Measurements from ENCODE around the gene CCDC121. TPM values are rescaled to one million over a fixed set of nuclear protein-coding genes. Genes with fewer than 3 reads are reported as not detected.

The CCDC121 gene
- total and polyA plus RNA-seq, 2 of the 4 experiments (the other 2 are of a cell fraction) = 0.65 to 2.0 TPM

- TF ChIP-seq, protein P1, sequence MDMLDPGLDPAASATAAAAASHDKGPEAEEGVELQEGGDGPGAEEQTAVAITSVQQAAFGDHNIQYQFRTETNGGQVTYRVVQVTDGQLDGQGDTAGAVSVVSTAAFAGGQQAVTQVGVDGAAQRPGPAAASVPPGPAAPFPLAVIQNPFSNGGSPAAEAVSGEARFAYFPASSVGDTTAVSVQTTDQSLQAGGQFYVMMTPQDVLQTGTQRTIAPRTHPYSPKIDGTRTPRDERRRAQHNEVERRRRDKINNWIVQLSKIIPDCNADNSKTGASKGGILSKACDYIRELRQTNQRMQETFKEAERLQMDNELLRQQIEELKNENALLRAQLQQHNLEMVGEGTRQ (IDR thresholded peaks at IDR 0.05; ENCODE audit: low read depth, low read length) = no peak
- no peak for TF ChIP-seq ELK1 (IDR thresholded peaks at IDR 0.05; ENCODE audit: borderline replicate concordance, low read depth, low read length)
- Histone ChIP-seq H2AK5ac (ENCODE audit: low read depth, low read length) (no peak overlapping the region), H2AK9ac (replicated peaks; ENCODE audit: low read depth, low read length, poor library complexity) (no peak overlapping the region), H2AFZ (replicated peaks; ENCODE audit: low read length, poor library complexity) (no peak overlapping the region), H3K4me1 (ENCODE audit: control insufficient read depth, insufficient read depth, low read length) (no peaks in the 10 kb centered on the region; the same call in 1 of the 2 replicates), H3K9ac (ENCODE audit: low read depth, low read length) (no peak overlapping the region), H2BK15ac (ENCODE audit: low read depth, low read length) (no peak overlapping the region), H3K4ac (ENCODE audit: low read depth, low read length) (no peak overlapping the region), H2BK5ac (ENCODE audit: low read depth, low read length, poor library complexity, severe bottlenecking) (no peak overlapping the region), H3K14ac (replicated peaks; ENCODE audit: low read depth, low read length) (no peak overlapping the region), H4K8ac (ENCODE audit: low read depth in 2 of 2, low read length in 2 of 2) (no peak overlapping the region), H3K9me1 (ENCODE audit: insufficient read depth, low read length) (peaks cover 5% of the 10 kb centered on the region), H3K4me3 (ENCODE audit: insufficient read depth, low read depth, low read length) (no peak overlapping the region), H3K36me3 (ENCODE audit: control insufficient read depth, insufficient read depth, low read length) (peaks cover 42% of the 10 kb centered on the region), H3K27ac (ENCODE audit: insufficient read depth, low read length) (no peak overlapping the region), H3K79me1 (ENCODE audit: low read depth in 1 of 2, low read length in 2 of 2) (peaks cover 3 to 7% of the 10 kb centered on the region in 2 experiments; a peak in 2 of 4 replicates), H3K18ac (ENCODE audit: low read depth, low read length) (no peak overlapping the region), H3K56ac (ENCODE audit: extremely low read depth, insufficient read depth, low read length) (no peak overlapping the region), H4K20me1 (ENCODE audit: insufficient read depth, low read length) (peaks cover 4% of the 10 kb centered on the region; the same call in 1 of the 2 replicates), H3K9me3 (ENCODE audit: control insufficient read depth, insufficient read depth, low read length) (no peaks in the 10 kb centered on the region), H3K23ac (ENCODE audit: low read depth, low read length) (no peak overlapping the region), H3K27me3 (ENCODE audit: control insufficient read depth, insufficient read depth, low read length) (no peaks in the 10 kb centered on the region), H4K5ac (ENCODE audit: low read depth, low read length) (no peak overlapping the region), H4K91ac (ENCODE audit: insufficient read depth, low read depth, low read length) (no peak overlapping the region), H2BK20ac (ENCODE audit: low read depth, low read length) (no peak overlapping the region), H2BK120ac (ENCODE audit: low read depth, low read length) (no peak overlapping the region), H3K4me2 (ENCODE audit: low read depth, low read length) (no peak overlapping the region)
- intact Hi-C loops (cut with micrococcal nuclease) = no loop called here
- POLR2A ChIA-PET (ENCODE audit: unreplicated experiment) = no interaction called here
- dilution Hi-C loops (cut with HindIII; ENCODE audit: low sequenced_read_pairs, unreplicated experiment) = no loop called here
- DNase-seq (peak; percentile 55), ATAC-seq (ENCODE audit: low read depth) (peak; percentile 10; the same call in 1 of the 2 replicates)
- BruUV-seq (replicated peaks) = no TSS peak
- CTCF ChIA-PET = interaction anchor here (0.5 kb wide), 1 partner anchor 210 kb away, joined by 3 read pairs; no protein-coding TSS in a partner anchor
- 100% methylated on average over 2 of the region's 4 CpGs; no CpG with 5 or more reads in 1 of the 2 experiments for WGBS, 2 experiments (ENCODE audit: extremely low coverage in 2 of 2, insufficient read length in 1 of 2)
- in situ Hi-C loops (cut with MboI; ENCODE audit: low sequenced_read_pairs) = no loop called here
Measured at GRCh38 chr2:27651056-27651455, 22.2 kb upstream of the CCDC121 start.
